Suprapubic skin (tissue), 3 donors: Measurements from ENCODE around the gene CYB5A.

Experiments used
- EP300 ChIP-seq: sonication (generic); formaldehyde crosslinking; IDR thresholded peaks from one replicate; pipeline ENCODE4 v1.6.1; 2017; ENCODE audit warnings: antibody characterized with exemption
- POLR2A ChIP-seq, 2 donors: fragments of 450-650 bp; IDR thresholded peaks; one replicate each; pipeline ENCODE4 v1.6.1; 2017; ENCODE audit warnings: antibody characterized with exemption in 2 of 2, mild to moderate bottlenecking in 2 of 2, moderate library complexity in 2 of 2
- TF ChIP-seq, protein P1 (sequence below), 2 donors: fragments of 200-600 bp in 1 of 2; fragments of 450-650 bp in 1 of 2; sonication (generic) in 1 of 2; IDR thresholded peaks; one replicate each; pipeline ENCODE4 v1.5.1; 2016 to 2019; ENCODE audit warnings: antibody characterized with exemption in 2 of 2, mild to moderate bottlenecking in 1 of 2, moderate library complexity in 1 of 2

DNA sequence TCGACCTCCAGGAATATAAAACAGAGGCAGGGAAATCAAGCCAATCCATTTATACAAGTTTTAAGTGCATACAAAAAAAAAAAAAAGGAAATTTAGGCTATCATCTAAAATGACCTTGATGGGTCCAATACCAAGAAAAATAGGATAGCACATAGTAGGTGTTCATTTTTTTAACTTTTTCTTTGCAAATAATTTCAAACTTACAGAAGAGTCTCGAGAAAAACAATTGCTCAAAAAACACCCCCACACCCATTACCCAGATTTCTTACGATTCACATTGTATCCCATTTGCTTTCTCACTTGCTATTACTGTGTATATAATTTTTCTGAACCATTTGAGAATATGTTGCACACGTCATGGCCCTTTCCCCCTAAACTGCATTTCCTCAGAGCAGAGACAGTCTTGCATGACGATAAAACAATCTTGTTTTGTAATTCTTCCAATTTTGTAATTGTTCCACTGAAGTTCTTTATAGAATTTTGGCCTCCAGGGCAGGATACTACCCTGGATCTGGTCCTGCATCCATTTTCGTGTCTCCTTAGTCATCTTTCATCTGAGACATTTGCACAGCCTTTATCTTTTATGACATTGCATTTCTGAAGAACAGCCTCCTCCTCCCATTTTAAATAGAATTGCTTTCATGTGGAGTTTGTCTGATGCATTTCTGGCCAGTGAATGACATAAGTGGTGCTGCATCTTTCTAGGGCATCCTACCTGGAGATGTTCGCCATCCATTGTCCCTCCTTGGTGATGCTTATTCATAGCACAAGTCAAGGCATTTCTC, 68.9 kb downstream of the CYB5A start:
- no peak for TF ChIP-seq POLR2A (IDR thresholded peaks at IDR 0.05)
- TF ChIP-seq, protein P1, sequence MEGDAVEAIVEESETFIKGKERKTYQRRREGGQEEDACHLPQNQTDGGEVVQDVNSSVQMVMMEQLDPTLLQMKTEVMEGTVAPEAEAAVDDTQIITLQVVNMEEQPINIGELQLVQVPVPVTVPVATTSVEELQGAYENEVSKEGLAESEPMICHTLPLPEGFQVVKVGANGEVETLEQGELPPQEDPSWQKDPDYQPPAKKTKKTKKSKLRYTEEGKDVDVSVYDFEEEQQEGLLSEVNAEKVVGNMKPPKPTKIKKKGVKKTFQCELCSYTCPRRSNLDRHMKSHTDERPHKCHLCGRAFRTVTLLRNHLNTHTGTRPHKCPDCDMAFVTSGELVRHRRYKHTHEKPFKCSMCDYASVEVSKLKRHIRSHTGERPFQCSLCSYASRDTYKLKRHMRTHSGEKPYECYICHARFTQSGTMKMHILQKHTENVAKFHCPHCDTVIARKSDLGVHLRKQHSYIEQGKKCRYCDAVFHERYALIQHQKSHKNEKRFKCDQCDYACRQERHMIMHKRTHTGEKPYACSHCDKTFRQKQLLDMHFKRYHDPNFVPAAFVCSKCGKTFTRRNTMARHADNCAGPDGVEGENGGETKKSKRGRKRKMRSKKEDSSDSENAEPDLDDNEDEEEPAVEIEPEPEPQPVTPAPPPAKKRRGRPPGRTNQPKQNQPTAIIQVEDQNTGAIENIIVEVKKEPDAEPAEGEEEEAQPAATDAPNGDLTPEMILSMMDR (IDR thresholded peaks at IDR 0.05) = no peak
- TF ChIP-seq EP300 = no peak
